GM21423 (cell line): Measurements from ENCODE around the gene LRRC41.
A peak's percentile ranks its signal among the peaks of the same experiment; 100 is the strongest.

Experiments used
- ATAC-seq: cut with Tn5 transposase; IDR thresholded peaks from one replicate; pipeline ENCODE4 v1.9.1; 2021; ENCODE audit warnings: mild to moderate bottlenecking, moderate library complexity; ENCODE audit not compliant: unreplicated experiment

The LRRC41 gene

DNA sequence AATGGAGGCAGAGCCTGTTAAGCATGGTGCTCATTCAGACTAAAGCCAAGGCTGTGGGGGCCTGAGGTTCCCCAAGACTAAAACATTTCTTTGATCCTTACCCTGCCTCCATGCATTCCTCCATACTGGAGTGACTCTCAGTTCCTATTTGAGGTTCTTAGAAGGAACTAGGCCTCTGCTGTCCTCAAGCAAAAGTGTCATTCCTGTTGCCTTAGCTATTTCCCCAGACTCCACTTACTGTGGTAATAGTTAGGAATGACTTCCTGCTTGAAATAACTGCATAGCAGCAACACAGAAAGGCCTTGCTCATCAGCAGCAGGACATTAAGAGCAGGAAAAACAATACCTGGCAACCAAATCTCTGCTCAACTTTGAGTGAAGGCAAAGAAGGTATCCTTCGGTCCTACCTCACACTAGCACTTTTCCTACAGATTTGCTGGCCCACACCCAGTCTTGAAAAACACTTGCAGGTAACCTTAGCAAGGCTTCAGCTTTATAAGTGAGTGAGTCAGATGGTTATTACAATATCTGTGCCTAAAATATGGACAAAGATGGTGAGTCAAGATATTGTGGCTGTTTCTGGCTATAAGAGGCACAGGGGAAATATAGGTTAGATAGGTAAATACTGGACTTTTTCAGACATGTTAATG is 14.8 kb downstream of the LRRC41 start:
- ATAC-seq: no peak

DNA sequence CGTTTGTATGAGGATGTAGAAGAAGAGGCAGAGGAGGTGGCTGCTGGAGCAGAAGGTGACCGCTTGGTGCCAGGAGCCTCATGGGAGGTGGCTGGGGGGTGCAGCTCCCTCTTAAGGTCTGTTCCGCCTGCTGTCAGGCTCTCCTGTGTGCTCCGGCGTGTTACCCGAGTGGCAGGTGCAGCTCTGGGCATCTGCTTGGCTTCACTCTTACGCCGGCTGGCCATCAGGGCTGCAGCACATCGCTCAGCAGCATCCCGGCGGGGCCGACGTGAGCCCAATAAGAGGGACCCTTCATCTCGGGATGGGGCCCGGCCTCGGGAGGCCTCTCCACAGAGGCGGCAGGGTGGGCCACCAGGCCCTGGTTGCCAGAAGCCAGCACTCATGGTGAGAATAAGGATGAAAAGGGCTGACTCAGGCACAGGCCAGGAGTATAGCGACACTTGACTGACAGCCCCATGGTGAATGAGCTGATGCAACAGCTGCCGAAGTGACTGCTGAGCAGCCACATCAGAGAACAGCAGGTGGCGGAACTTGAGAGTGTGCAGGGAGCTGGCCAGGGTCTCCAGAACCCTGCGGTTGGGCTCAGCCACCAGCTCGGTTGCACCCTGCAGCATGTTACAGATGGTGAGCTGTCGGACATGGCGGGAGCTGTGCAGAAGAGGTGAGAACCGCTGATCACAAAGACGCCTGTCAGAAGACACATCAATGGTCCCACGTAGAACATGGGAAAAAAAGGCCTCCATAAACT is 17.5 kb downstream of the LRRC41 start:
- ATAC-seq: no peak

DNA sequence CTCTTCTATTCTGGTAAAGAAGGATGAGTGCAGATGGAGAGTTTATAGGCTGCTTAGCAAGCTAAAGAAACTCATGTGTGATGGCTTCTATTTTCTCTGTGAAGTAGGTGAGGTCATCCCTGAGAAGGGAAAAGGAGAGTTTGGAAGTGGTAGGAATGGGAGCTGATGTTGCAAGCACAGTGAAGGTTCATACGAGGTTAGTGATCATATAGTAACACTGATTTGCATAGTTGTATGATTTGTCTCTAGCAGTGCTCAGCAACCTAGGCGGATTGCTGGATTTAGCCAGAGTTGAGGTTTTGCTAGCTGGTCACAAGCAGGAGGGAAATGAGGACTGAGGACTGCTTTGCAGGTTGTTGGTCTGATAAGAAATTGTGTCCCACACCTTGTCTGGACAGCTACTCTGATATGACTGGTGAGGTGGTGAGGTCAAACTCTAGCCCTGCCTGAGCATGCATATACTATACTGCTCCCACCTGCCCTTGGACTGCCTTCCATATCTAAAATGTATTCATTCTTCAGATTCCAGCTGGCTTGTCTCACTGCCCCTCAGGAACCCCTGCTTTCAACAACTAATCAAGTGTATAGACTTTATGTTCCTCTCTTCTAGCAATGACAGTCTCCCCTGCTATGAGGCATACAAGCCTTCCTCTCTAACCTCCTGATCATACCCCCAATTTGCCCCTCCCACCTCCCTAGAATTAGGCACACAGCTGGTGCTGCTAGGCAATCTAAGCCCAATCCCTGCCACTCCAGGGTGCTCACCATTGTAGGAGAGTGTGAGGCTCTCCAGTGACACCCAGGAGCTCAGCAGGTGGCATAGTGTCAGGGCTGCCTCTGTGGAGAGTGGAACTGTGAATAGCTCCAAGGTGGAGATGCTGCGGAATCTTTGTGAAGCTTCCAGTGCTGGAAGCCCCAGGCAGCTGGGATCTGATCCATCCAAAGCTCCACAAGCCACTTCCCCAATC is 18.5 kb downstream of the LRRC41 start:
- ATAC-seq: no peak

DNA sequence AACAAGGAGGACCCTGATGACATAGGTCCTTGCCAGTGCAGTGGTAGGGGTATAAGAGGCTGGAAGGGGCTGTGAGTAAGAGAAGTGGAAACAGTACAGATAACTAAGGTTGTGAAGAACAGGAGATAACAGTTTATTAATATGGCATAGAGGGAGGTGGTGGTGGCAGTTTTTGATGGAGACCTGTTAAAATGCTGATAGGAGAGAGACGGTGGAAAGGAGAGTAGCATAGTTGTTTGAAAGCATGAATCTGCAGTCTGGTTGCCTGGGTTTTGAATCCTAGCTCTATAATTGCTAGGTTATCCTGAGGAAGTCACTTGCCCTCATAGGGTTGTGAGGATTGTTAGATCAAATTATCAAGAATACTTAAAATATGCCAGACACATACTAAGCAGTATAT is 19.4 kb downstream of the LRRC41 start:
- no peak for ATAC-seq

DNA sequence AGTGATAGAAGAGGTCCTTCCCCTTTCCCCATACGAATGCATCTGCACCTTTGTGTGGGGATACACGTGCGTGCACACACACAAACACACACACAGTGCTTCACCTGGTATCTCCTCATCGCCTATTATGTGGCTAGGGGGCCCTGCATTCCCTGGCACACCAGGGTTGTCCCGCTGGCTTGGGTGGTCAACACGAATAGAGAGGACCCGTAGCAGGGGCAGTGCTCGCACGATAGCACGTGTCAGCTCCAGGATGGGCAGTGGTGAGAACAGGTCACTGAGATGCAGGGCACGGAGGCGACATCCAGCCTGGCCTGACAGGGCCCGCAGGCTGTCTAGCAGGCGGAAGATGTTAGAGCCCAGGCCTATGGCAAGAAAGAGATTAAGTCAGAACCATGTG is 22.4 kb downstream of the LRRC41 start:
- ATAC-seq: no peak

DNA sequence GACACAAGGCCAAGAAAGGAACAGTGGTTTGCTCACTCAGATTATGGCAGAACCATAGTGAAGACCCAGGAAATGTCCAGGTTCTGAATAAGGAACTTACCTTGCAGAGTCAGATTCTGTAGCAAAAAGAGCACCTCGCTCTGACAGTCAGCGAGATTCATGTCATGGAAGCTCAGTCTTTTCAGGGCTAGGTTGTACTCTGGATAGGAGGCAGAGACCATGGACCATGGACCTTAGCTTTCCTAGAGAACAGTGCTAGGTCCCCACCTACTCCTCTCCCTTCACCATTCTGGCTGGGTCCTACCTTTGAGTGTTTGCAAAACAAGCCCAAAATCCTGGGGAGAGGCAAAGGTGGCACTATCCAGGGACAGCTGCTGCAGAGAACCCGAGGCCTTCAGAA is 23.3 kb downstream of the LRRC41 start:
- ATAC-seq: no peak

DNA sequence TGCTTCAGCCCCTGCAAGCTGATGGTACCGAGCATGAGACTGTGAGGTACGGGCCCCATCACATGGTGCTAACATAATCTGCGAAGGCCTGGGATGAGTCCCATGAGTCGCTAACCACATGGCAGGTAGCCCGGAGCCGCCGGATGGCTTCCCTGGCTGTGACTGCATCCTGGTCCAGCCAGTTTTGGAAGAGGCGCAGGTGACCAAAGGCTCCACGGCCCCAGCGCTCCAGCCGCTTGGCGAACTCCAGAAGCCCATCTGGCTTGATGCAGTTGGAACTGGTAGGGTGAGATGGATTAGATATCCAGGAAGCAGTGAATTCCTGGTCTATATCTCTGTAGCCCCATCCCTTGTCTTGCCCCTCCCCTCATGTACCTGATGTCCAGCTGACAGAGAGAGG is 24.6 kb downstream of the LRRC41 start:
- ATAC-seq: no peak

DNA sequence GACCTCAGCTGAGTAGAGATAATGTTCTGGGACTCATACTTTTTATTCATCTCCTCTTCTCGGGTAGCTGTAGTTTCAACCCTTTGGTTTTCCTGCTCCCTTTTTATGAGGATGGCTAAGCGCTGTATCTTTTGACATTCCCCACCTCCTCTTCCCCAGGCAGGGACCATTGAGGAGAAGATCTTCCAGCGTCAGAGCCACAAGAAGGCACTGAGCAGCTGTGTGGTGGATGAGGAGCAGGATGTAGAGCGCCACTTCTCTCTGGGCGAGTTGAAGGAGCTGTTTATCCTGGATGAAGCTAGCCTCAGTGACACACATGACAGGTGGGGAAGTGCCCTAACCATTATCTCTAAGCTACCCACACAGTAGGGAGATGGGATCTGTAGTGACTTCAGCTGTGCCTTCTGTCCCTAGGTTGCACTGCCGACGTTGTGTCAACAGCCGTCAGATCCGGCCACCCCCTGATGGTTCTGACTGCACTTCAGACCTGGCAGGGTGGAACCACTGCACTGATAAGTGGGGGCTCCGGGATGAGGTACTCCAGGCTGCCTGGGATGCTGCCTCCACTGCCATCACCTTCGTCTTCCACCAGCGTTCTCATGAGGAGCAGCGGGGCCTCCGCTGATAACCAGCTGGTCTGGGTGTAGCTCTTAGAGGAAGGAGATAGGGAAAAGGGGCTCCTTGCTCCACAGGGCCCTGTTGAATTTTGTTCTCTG is 25.6 kb downstream of the LRRC41 start:
- ATAC-seq: no peak

DNA sequence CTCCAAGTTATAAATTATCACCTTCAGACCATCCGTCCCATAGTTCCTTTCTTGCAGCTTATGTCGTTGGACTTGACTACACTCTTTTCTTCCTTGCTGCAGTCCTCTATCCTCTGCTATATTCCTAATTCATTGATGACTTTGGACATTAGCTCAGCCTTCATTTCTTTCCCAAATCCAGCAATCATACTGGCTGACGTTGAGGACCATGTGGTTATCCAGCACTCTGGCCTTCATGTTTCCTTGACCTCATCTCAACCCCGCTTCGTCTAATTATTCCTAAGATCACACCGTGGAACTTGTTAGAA is 28.4 kb downstream of the LRRC41 start:
- no peak for ATAC-seq

DNA sequence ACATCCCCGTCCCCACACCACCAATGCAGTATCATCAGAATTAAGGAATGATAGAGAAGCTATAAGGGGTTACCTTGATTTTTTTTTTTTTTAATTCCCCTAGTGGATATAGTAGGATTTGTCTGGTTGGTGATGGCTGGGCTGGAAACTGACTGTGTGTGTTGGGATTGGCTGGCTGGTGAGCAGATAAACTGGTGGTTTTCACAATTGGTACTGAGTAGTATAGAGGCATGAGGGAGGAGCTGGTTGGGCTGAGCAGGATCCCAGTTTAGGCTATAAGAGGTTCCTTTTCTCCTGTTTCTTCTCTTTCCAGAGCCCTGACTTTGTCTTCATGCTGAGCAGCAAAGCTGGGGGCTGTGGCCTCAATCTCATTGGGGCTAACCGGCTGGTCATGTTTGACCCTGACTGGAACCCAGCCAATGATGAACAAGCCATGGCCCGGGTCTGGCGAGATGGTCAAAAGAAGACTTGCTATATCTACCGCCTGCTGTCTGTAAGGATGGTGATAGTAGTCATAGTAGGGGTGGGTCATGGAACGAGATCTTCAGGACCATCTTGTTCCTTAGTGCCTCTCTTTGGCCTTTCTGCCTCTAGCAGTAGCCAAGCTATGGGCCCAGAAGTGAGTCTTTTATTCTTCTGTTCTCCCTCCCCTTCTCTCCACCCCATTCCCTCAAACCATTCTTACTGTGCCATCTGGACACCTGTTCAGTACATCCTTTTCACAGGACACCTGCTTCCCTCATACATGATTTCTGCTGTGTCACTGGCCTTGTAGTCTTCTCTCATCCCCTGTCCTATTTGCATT is 29.0 kb downstream of the LRRC41 start:
- no peak for ATAC-seq

DNA sequence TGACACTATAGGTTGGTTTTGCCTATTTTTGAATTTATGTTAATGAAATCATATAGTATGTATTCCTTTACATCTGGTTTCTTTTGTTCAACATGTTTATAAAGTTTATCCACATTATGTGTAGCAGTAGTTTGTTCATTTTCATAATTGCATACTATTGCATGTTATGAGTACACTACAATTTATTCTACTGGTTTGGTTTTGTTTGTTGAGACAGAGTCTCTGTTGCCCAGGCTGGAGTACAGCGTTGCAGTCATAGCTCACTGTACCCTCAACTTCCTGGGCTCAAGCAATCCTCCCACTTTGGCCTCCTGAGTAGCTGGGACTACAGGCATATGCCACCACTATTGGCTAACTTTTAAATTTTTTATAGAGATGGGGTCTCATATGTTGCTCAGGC is 34.8 kb downstream of the LRRC41 start:
- ATAC-seq: no peak

DNA sequence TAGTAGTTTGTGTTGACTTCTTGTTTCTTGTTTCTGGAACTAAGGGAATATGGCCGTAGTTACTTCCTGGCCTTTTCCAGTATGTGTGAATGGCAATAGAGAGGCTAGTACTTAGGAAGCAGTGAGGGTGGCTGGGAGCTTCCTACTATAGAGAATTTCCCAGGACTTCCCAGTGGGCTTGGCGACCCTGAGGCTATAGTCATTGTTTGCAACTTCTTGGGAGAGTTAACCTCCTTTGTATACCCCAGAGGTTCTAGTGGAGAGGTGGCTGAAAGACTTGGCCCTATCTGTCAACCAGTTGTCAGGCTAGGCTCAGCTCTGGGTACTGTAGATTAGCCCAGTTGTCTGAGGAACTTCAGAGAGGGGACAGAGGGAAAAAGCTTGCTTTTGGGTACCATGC is 40.3 kb downstream of the LRRC41 start:
- no peak for ATAC-seq

DNA sequence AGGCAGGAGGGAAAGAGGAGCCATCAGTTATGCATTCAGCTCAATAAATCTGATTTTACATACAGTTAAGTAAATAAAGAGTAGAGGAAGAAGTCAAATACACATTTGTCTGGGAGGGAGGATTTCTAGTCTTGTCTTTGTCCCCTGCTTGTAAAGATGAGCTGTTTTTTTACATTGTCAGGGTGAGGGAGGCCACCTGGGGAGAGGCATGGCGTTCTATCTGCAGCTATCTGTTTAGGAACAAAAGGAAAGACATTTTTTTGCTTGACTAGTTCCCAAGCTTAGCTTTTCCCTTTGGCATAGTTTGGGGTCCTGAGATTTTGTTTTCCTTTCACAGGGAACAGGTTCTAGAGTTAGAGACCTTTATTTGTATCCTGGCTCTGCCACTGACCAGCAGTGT is 40.9 kb downstream of the LRRC41 start:
- ATAC-seq: no peak

DNA sequence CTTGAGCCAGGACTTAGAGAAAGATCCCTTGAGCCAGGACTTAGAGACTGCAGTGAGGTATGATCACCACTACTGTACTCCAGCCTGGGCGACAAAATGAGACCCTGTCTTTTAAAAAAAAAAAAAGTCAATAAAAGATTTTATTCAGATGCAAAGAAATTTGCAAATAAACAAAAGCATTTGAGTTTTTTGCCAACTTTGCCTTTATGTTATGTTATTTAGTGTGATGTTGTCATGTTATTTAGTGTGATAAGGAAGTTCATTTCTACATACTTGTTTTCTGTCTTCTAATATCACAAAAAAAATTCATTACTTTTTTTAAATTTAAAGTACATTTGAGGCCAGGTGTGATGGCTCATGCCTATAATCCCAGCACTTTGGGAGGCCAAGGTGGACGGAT is 46.9 kb downstream of the LRRC41 start:
- ATAC-seq: no peak

DNA sequence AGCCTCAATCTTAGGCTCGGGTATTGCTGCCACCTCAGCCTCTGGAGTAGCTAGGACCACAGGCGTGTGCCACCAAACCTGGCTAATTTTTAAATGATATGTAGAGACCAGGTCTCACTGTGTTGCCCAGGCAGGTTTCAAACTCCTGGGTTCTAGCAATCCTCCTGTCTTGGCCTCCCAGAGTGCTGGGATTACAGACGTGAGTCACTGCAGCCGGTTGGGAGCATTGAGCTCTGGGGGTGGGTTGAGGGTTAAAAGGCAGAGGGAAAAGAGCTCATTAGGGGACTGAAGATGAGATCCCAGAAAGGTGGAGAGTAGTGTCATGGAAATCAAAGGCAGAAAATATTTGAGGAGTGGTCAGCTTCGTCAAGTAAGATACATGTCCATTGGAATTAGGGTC is 48.7 kb downstream of the LRRC41 start:
- no peak for ATAC-seq

DNA sequence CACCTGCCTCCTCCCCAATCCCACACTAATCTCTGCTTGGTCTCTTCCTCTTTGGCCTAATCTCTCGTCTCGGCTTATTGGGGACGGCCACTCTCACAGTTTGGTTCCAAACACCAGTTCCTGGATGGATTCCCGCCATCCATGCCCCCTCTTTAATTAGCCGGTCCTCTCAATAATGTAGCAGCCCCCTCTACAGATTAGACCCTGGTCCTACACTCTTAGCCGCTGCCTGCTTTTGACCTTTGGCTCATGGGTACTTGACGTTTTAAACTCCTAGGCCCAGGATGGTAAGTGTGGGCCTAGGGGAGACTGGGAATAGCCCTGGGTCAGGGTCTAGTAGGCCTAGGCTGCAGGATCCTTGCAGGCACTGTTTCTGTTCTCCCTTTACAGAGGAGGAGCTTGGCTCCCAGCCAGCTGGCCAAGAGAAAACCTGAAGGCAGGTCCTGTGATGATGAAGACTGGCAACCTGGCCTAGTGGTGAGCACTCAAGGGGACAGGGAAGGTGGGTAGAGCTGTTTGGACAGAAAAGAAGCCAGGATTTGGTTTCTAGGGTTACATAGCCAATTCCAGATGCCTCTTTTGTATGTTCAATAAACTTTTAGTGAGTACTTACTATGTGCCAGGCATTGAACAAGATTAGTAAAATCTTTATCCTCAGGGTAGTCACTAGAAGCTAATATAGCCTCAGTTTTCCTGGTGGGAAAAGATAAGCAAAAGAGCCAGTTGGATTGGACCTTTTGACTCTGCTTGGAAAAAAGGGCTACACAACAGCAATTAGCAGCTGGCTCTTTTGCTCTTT is 55.1 kb downstream of the LRRC41 start:
- no peak for ATAC-seq

DNA sequence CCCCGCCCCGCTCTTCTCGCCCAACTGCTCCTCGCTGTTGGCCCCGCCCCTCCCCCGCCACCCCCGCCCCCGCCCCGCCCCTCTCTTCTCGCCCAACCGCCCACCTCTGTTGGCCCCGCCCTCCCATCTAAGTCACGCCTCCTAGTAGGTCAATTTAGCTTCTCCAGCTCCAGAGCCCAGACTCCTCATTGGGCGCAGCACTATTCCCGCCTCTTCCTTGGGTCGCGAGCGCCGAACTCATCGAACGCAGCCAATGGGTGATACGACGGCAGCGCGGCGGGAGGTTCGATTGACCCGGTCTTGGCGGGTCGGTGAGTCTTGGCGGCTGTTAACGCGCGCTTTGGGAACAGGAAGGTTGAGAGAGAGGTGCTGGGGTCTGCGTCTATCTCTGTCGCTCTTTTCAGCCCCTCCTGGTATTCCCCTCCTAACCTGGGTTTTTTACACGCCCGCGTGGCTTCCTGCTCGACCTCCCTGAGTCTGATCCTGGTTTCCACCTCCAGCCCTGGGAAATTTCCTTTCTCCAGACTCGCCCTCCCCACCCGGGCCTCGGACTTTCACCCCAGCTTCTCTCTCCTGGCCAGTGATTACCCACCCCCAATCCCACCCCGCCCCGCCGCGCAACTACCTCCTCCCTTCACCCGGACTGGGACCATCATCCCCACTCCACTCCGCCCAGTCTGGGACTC is 55.8 kb downstream of the LRRC41 start, which contains the start of gene RAD54L:
Gene RAD54L, plus strand, starts transcription at position 328 of the 686 bp plus-strand sequence. CDS start 643 bp downstream, outside the sequence.
- peak; percentile 94 for ATAC-seq

DNA sequence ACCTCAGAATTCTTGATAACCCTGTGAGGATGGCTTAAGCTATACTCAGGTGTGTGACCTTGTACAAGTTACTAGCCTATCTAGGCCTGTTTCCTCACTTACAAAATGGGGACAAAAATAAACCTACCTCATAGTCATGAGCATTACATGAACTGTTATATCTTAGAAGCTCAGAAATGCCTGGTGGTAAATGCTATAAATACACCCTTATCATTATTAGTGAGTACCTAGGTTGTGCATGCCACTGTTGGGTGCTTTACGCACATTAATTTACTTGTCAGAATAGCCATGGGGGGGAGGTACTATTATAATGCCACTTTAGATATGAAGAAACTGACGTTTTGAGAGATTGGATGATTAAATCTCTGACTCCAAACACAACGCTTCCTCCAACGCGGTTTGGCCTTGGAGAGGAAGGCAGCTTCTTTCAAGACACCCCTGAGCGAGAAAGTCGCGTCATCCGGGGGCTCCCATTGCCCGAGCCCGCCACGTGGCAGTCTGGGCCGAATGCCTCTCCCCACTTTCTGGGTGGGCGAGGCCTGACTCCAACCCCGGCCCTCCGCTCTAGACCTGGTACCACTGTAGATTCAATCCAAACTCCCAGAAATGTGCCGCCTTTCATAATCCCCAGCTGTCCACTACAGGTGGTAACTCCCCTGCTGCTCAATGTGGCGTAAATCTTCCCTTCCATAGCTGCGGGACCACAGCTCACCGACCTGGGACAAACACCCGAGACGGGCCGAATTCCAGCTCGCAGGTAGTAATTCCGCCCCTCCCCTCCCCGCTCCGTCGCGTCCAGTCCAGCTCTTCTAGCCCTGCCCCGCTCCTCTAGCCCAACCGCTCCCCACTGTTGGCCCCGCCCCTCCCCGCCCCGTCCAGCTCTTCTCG is 56.6 kb downstream of the LRRC41 start:
- ATAC-seq: peak; percentile 54
